VCaP (cell line): ENCODE results near the gene COX10.

Experiments used
- H3K27ac ChIP-seq: fragments of 450-650 bp; 2 replicates; pipeline ENCODE4 v1.5.1; 2017
- CTCF ChIP-seq: fragments of 450-650 bp; conservative IDR thresholded peaks from 2 replicates; pipeline ENCODE4 v1.5.1; 2017; ENCODE audit warnings: mild to moderate bottlenecking, moderate library complexity

COX10 gene

DNA sequence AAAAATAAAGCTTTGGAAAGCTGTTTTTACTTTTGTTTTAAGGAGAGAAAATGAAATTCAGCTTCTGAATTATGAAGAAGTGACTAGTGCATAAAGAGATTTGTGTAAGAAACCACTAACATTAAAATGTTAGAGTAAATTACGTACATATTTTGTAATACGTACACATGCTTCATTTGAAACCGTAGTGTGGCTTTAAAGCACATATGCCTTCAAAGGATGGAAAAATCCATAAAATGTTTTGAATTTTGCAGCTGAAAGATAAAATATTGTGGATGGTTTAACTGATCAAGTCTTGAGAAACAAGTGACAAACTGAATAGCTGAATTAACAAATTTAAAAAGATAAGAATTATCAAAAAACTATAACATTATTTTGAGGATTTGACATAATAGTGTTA, 35.4 kb downstream of the COX10 start:
- H3K27ac ChIP-seq = no peak overlapping the region
- no peak for TF ChIP-seq CTCF

GRCh38 chr17:14107889-14108288, 38.6 kb downstream of the COX10 start:
- no peak overlapping the region for H3K27ac ChIP-seq
- TF ChIP-seq CTCF = no peak

DNA sequence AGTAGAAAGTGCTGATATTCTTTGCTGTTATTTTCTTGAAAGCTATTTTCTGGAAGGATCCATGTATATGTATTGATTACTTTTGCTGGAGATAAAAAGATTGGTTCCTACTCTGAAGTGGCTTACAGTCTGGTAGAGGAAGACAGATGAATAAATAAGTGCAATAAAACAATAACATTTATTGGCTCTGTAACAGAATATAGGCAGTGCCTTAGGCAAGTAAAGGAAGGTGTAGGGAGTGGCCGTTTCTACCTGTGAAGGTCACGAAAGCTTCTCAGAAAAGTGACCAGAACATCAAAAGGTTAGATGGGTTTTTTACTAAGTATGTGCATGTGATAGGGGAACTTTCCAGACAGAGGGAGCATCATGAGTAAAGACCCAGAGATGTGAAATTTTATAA, 43.1 kb downstream of the COX10 start:
- TF ChIP-seq CTCF = no peak
- H3K27ac ChIP-seq = no peak overlapping the region

DNA sequence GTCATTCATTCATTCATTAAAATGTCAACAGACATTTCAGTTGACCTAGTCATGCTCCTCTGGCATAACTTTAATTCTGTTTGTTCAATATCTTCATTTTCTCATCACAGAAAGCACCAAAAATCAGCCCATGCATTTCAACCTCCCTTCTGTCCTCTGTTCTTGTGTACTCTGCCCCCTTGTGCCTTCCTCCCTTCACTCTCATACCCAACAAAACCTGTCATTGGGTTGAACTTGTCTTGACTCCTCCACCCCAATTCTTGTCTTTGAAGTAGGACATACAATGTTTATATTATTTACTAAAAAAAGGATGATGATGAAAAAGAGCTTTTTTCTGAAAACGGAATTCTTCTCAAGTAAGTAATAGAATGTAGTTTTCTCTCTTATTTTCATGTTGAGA, 43.8 kb downstream of the COX10 start:
- no peak for TF ChIP-seq CTCF

DNA sequence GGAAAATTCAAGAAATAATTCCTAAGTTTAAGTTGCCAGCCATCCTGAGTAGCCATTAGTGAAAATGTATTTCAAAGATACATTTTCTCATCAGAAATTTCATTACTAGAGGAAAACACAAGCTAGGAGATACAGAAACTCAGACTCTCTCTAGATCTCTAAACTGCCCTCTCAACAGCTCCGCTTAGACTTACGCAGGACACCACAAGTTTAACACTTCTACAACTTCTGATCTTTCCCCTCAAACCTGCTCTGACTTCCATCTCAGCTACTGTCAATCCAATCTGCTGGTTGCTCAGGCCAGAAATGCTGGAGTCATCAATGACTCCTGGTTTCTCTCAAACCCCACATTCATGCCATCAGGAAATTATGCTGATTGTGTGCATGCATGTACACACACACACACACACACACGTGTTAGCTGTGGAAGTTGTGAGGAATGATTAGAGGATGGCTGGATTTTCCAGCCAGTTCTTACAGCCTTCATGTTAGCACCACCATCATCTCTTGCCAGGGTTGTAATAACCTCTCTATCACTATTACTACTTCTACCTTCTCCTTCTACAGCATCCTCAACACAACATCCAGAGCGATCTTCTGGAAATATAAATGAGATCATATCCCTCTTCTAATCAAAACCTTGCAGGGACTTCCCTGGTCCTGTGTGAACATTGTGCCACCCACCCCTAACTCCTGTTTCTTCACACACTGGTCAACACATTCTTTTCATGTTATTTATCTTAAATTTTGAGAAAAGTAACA, 47.1 kb downstream of the COX10 start:
- TF ChIP-seq CTCF = no peak

More for the DNA sequence above, 43.8 kb downstream of the COX10 start:
- H3K27ac ChIP-seq = no peak overlapping the region

GRCh38 chr17:14118951-14119350, 49.6 kb downstream of the COX10 start:
- H3K27ac ChIP-seq = no peak overlapping the region
- TF ChIP-seq CTCF = no peak

More for the DNA sequence above, 47.1 kb downstream of the COX10 start:
- no peak overlapping the region for H3K27ac ChIP-seq

GRCh38 chr17:14119546-14119945, 50.2 kb downstream of the COX10 start:
- H3K27ac ChIP-seq = no peak overlapping the region

More at GRCh38 chr17:14119546-14119945, 50.2 kb downstream of the COX10 start:
- no peak for TF ChIP-seq CTCF
